Measurements from ENCODE around the gene MAPK8IP3. TPM values are rescaled to one million over a fixed set of nuclear protein-coding genes. Genes with fewer than 3 reads are reported as not detected.

The MAPK8IP3 gene
- total and polyA plus RNA-seq, 7 experiments from 2014 or later, result 1.7 to 299 (median 244) TPM

- DNase-seq, result peak in 5 of 9 donors; percentile 37 to 47 (median 41)
- peak; percentile 1 for ATAC-seq
- CTCF ChIA-PET, result interaction anchor here (0.6 to 1.6 kb wide), 5 partner anchors 8 to 290 kb away, joined by 4 to 13 read pairs (median 8); partner anchors contain the start of genes EME2, MAPK8IP3, MRPS34 and NME3
- Histone ChIP-seq H3K27ac (ENCODE audit: low read depth, low read length) (peak overlapping the region; percentile 76), H3K27me3 (ENCODE audit: control insufficient read depth in 2 of 2, insufficient read depth in 2 of 2, low read length in 2 of 2) (no peaks in the 10 kb centered on the region), H3K36me3 (ENCODE audit: control insufficient read depth in 2 of 3, insufficient read depth in 3 of 3, low read length in 3 of 3) (peaks cover 0 to 52% (median 0%) of the 10 kb centered on the region in 3 experiments), H3K4me1 (ENCODE audit: control insufficient read depth in 2 of 2, insufficient read depth in 2 of 2, low read length in 2 of 2) (peaks cover 13 to 28% of the 10 kb centered on the region in 2 donors), H3K4me3 (ENCODE audit: low read length) (peak overlapping the region; percentile 92), H3K9me3 (ENCODE audit: control insufficient read depth in 2 of 3, low read length in 3 of 3) (no peaks in the 10 kb centered on the region)
- peaks cover 0 to 3% (median 0%) of the 10 kb centered on the region in 5 donors for H3K36me3 Mint-ChIP-seq
- H3K27ac Mint-ChIP-seq, result peak overlapping the region; percentile 70 to 96 (median 87)
- peak overlapping the region; percentile 85 to 98 (median 94) for H3K4me3 Mint-ChIP-seq
- intact Hi-C loops (cut with micrococcal nuclease), result loop anchor here (1.0 to 10.0 kb wide), 8 partner anchors 9 to 1197 kb away; partner anchors contain the start of genes HAGH (in 2 of the 2), MRPS34 (in 2 of the 2), TRAF7 (in 2 of the 2) and UQCC4 (in 2 of the 2)
- no peaks in the 10 kb centered on the region for H3K9me3 Mint-ChIP-seq
- POLR2A ChIA-PET, result interaction anchor here (0.6 to 3.7 kb wide), 24 partner anchors 9 to 1086 kb away, joined by 3 to 93 read pairs (median 6); partner anchors contain the start of genes AMDHD2, ATP6V0C, EME2 and FAHD1
- H3K4me1 Mint-ChIP-seq, result peaks cover 0 to 48% (median 22%) of the 10 kb centered on the region in 7 donors
- peaks cover 0 to 2% (median 0%) of the 10 kb centered on the region in 5 donors for H3K27me3 Mint-ChIP-seq
Measured at GRCh38 chr16:1781758-1782407, 75.9 kb downstream of the MAPK8IP3 start.

GRCh38 chr16:1782408-1783264, 76.6 kb downstream of the MAPK8IP3 start, which contains the start of the genes NUBP2 and SPSB3:
Gene NUBP2, plus strand, starts transcription at chr16:1782960. Its CDS starts 61 bp downstream, at chr16:1783021.
Gene SPSB3, minus strand, starts transcription at chr16:1782571. Its CDS starts 1,088 bp downstream, at chr16:1781483.
- intact Hi-C loops (cut with micrococcal nuclease), result loop anchor here (1.0 to 10.0 kb wide), 8 partner anchors 9 to 1198 kb away; partner anchors contain the start of genes HAGH (in 2 of the 2), MRPS34 (in 2 of the 2), TRAF7 (in 2 of the 2) and UQCC4 (in 2 of the 2)
- Histone ChIP-seq H3K36me3 (ENCODE audit: control insufficient read depth in 2 of 3, insufficient read depth in 3 of 3, low read length in 3 of 3) (peaks cover 0 to 52% (median 0%) of the 10 kb centered on the region in 3 experiments), H3K27ac (ENCODE audit: low read depth, low read length) (peak within 1 kb of the TSS; percentile 76), H3K27me3 (ENCODE audit: control insufficient read depth in 2 of 2, insufficient read depth in 2 of 2, low read length in 2 of 2) (no peaks in the 10 kb centered on the region), H3K9me3 (ENCODE audit: control insufficient read depth in 2 of 3, low read length in 3 of 3) (no peaks in the 10 kb centered on the region), H3K4me1 (ENCODE audit: control insufficient read depth in 2 of 2, insufficient read depth in 2 of 2, low read length in 2 of 2) (peaks cover 13 to 28% of the 10 kb centered on the region in 2 donors), H3K4me3 (ENCODE audit: low read length) (peak within 1 kb of the TSS; percentile 92)
- Mint-ChIP-seq H3K9me3 (no peaks in the 10 kb centered on the region), H3K4me3 (peak within 1 kb of the TSS; percentile 90 to 98 (median 94)), H3K27me3 (peaks cover 0 to 2% (median 0%) of the 10 kb centered on the region in 5 donors), H3K36me3 (peaks cover 0 to 3% (median 0%) of the 10 kb centered on the region in 5 donors), H3K4me1 (peaks cover 0 to 48% (median 22%) of the 10 kb centered on the region in 7 donors), H3K27ac (peak within 1 kb of the TSS; percentile 77 to 98 (median 93))
- DNase-seq (peak; percentile 83 to 98 (median 97)), ATAC-seq (peak; percentile 92)
- CTCF ChIA-PET, result interaction anchor here (0.6 to 1.6 kb wide), 5 partner anchors 9 to 291 kb away, joined by 3 to 13 read pairs (median 8); partner anchors contain the start of genes EME2, MAPK8IP3, MRPS34 and NME3
- POLR2A ChIA-PET, result interaction anchor here (0.5 to 3.7 kb wide), 34 partner anchors 8 to 1146 kb away, joined by 3 to 93 read pairs (median 4); partner anchors contain the start of genes AMDHD2, ATP6V0C, EME2 and FAHD1

- POLR2A ChIA-PET, result interaction anchor here (0.6 to 1.3 kb wide), 3 partner anchors 11 to 370 kb away, joined by 3 to 5 read pairs (median 4); no protein-coding TSS in a partner anchor
- H3K9me3 ChIP-seq (ENCODE audit: control insufficient read depth in 2 of 3, low read length in 3 of 3), result no peaks in the 10 kb centered on the region
- Mint-ChIP-seq H3K4me1 (peaks cover 5 to 45% (median 21%) of the 10 kb centered on the region in 7 donors), H3K27ac (peak overlapping the region in 5 of 9 donors; percentile 18 to 68 (median 55)), H3K4me3 (peak overlapping the region in 9 of 10 donors; percentile 31 to 77 (median 73)), H3K9me3 (no peaks in the 10 kb centered on the region), H3K27me3 (peaks cover 0 to 2% (median 0%) of the 10 kb centered on the region in 5 donors), H3K36me3 (peaks cover 0 to 5% (median 4%) of the 10 kb centered on the region in 5 donors)
- H3K27me3 ChIP-seq (ENCODE audit: control insufficient read depth in 2 of 2, insufficient read depth in 2 of 2, low read length in 2 of 2), result no peaks in the 10 kb centered on the region
- intact Hi-C loops (cut with micrococcal nuclease), result loop anchor here (10.0 kb wide), 4 partner anchors 360 to 1200 kb away; partner anchors contain the start of genes TRAF7 (in 2 of the 2), UBE2I (in 1 of the 2) and UQCC4 (in 1 of the 2)
- DNase-seq (no peak), ATAC-seq (no peak)
- no peak overlapping the region for H3K4me3 ChIP-seq (ENCODE audit: low read length)
- H3K36me3 ChIP-seq (ENCODE audit: control insufficient read depth in 2 of 3, insufficient read depth in 3 of 3, low read length in 3 of 3), result peaks cover 0 to 53% (median 4%) of the 10 kb centered on the region in 3 experiments
- CTCF ChIA-PET, result no interaction called here
- no peak overlapping the region for H3K27ac ChIP-seq (ENCODE audit: low read depth, low read length)
- H3K4me1 ChIP-seq (ENCODE audit: control insufficient read depth in 2 of 2, insufficient read depth in 2 of 2, low read length in 2 of 2), result peaks cover 13 to 28% of the 10 kb centered on the region in 2 donors
Measured at GRCh38 chr16:1784977-1785845, 79.2 kb downstream of the MAPK8IP3 start.

GRCh38 chr16:1785846-1786170, 79.8 kb downstream of the MAPK8IP3 start:
- Histone ChIP-seq H3K36me3 (ENCODE audit: control insufficient read depth in 2 of 3, insufficient read depth in 3 of 3, low read length in 3 of 3) (peaks cover 0 to 59% (median 4%) of the 10 kb centered on the region in 3 experiments), H3K9me3 (ENCODE audit: control insufficient read depth in 2 of 3, low read length in 3 of 3) (no peaks in the 10 kb centered on the region), H3K27me3 (ENCODE audit: control insufficient read depth in 2 of 2, insufficient read depth in 2 of 2, low read length in 2 of 2) (no peaks in the 10 kb centered on the region), H3K27ac (ENCODE audit: low read depth, low read length) (no peak overlapping the region), H3K4me1 (ENCODE audit: control insufficient read depth in 2 of 2, insufficient read depth in 2 of 2, low read length in 2 of 2) (peaks cover 13 to 26% of the 10 kb centered on the region in 2 donors), H3K4me3 (ENCODE audit: low read length) (no peak overlapping the region)
- no peak for DNase-seq
- peaks cover 0 to 2% (median 0%) of the 10 kb centered on the region in 5 donors for H3K27me3 Mint-ChIP-seq
- ChIA-PET CTCF (no interaction called here), POLR2A (no interaction called here)
- H3K27ac Mint-ChIP-seq, result peak overlapping the region in 1 of 9 donors; percentile 30
- peaks cover 0 to 5% (median 4%) of the 10 kb centered on the region in 5 donors for H3K36me3 Mint-ChIP-seq
- H3K4me1 Mint-ChIP-seq, result peaks cover 5 to 45% (median 21%) of the 10 kb centered on the region in 7 donors
- no peaks in the 10 kb centered on the region for H3K9me3 Mint-ChIP-seq
- no peak for ATAC-seq
- peak overlapping the region in 1 of 10 donors; percentile 65 for H3K4me3 Mint-ChIP-seq
- intact Hi-C loops (cut with micrococcal nuclease), result loop anchor here (10.0 kb wide), 4 partner anchors 361 to 1201 kb away; partner anchors contain the start of genes TRAF7 (in 2 of the 2), UBE2I (in 1 of the 2) and UQCC4 (in 1 of the 2)

- H3K27me3 ChIP-seq (ENCODE audit: control insufficient read depth in 2 of 2, insufficient read depth in 2 of 2, low read length in 2 of 2), result no peaks in the 10 kb centered on the region
- no peak for ATAC-seq
- no peak overlapping the region for H3K27ac ChIP-seq (ENCODE audit: low read depth, low read length)
- ChIA-PET CTCF (no interaction called here), POLR2A (no interaction called here)
- peaks cover 0 to 65% (median 4%) of the 10 kb centered on the region in 3 experiments for H3K36me3 ChIP-seq (ENCODE audit: control insufficient read depth in 2 of 3, insufficient read depth in 3 of 3, low read length in 3 of 3)
- Mint-ChIP-seq H3K4me1 (peaks cover 5 to 39% (median 17%) of the 10 kb centered on the region in 7 donors), H3K27me3 (peaks cover 0 to 2% (median 0%) of the 10 kb centered on the region in 5 donors), H3K4me3 (peak overlapping the region in 1 of 10 donors; percentile 17), H3K27ac (peak overlapping the region in 2 of 9 donors; percentile 30 to 31), H3K36me3 (peaks cover 0 to 5% (median 4%) of the 10 kb centered on the region in 5 donors), H3K9me3 (no peaks in the 10 kb centered on the region)
- intact Hi-C loops (cut with micrococcal nuclease), result loop anchor here (10.0 kb wide), 4 partner anchors 362 to 1202 kb away; partner anchors contain the start of genes TRAF7 (in 2 of the 2), UBE2I (in 1 of the 2) and UQCC4 (in 1 of the 2)
- H3K4me3 ChIP-seq (ENCODE audit: low read length), result no peak overlapping the region
- peak in 1 of 9 donors; percentile 7 for DNase-seq
- H3K9me3 ChIP-seq (ENCODE audit: control insufficient read depth in 2 of 3, low read length in 3 of 3), result no peaks in the 10 kb centered on the region
- H3K4me1 ChIP-seq (ENCODE audit: control insufficient read depth in 2 of 2, insufficient read depth in 2 of 2, low read length in 2 of 2), result peaks cover 7 to 20% of the 10 kb centered on the region in 2 donors
Measured at GRCh38 chr16:1786242-1787055, 80.5 kb downstream of the MAPK8IP3 start.
